GM20431 (cell line): ENCODE results near the gene GHRH.

ENCODE experiments used
- in situ Hi-C: fragments of 300-500 bp; cut with MseI, MboI; formaldehyde crosslinking; loops from one replicate; pipeline ENCODE4 v1.15.0; 2020; ENCODE audit warnings: low sequenced_read_pairs; ENCODE audit not compliant: unreplicated experiment

Gene GHRH

GRCh38 chr20:37261714-37262113, at the start of gene GHRH:
TSS of gene GHRH (minus strand) at chr20:37261814. CDS start at chr20:37256889, 4,925 bp downstream.
- in situ Hi-C loops: loop anchor here (10.0 kb wide), 1 partner anchor 273 kb away; no protein-coding TSS in a partner anchor

- in situ Hi-C loops: no loop called here
Measured at GRCh38 chr20:37310951-37311350, 49.3 kb upstream of the GHRH start.

- in situ Hi-C loops: no loop called here
Measured at GRCh38 chr20:37309936-37310590, 48.4 kb upstream of the GHRH start.

- in situ Hi-C loops: no loop called here
Measured at GRCh38 chr20:37309290-37309689, 47.7 kb upstream of the GHRH start.

- in situ Hi-C loops: no loop called here
Measured at GRCh38 chr20:37308086-37309050, 46.8 kb upstream of the GHRH start.

DNA sequence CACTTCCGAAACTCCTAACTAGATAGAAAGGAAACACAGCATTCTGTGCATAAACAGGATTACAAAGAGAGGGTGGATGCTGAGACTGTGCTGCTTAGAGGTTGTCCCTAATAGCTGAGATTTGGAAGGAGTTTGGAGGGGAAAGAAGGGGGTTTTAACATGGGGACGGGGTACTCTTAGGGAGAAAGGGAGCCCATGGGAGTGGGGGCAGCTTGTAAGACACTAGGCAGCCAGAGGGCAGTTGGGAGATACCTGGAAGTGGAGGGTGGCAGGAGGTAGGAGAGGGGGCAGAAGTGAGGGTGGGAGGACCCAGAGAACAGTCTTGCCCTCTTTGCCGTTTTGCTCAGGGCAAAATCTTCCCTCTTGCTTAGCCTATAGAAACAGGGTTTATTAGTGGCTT, 44.2 kb upstream of the GHRH start:
- in situ Hi-C loops: no loop called here

GRCh38 chr20:37305079-37305478, 43.5 kb upstream of the GHRH start:
- in situ Hi-C loops: no loop called here

DNA sequence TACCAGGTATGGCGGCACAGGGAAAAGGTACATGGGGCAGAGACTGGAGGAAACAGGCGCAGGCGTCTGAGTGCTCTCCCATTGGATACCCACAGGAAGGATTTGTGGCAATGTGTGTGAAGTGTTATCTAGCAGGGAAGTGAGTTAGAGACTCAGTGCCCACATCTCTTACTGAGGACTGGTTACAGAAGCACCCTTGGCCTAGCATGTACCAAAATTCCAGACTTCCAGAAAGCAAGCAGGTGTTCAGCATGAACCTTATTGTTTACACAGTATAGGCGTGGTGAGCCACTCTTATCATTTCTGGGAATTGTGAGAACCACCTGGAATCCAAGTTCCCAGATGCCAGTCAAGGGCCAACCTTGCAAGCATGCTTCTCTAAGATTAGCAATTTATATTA, 42.0 kb upstream of the GHRH start:
- in situ Hi-C loops: no loop called here

GRCh38 chr20:37302981-37303380, 41.4 kb upstream of the GHRH start:
- in situ Hi-C loops: no loop called here

DNA sequence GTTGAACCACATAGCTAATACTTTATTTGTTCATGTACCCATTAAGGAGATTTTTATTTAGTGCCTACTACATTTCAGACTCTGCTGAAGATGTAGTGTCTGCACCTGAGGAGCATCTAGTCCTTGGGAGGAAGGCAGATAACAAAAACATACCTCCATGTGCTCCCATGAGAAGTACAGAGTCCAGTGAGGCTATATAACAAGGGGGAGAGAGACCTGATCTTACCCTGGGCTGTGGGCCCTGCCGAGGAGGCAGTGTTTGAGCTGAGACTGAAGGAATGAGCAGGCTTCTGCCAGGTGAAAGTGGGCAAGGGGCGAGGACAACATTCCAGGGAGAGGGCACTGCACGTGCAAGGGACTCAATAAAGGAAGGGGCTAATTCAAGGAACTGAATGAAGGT, 39.9 kb upstream of the GHRH start:
- in situ Hi-C loops: no loop called here

DNA sequence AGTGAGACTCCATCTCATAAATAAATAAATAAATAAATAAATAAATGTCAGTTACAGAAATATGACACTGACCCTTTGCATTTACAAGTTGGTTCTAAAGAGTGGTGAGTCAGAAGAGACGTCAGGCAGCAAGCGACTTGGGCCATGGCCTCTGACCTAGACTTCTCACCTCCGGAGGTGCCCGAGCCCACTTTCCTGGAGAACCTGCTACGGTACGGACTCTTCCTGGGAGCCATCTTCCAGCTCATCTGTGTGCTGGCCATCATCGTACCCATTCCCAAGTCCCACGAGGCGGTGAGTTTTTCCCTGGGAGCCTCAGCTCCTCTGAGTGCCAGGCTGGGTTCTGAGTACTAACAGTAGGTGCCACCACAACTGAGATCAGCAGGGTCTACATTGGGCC, 39.5 kb upstream of the GHRH start:
- in situ Hi-C loops: no loop called here

DNA sequence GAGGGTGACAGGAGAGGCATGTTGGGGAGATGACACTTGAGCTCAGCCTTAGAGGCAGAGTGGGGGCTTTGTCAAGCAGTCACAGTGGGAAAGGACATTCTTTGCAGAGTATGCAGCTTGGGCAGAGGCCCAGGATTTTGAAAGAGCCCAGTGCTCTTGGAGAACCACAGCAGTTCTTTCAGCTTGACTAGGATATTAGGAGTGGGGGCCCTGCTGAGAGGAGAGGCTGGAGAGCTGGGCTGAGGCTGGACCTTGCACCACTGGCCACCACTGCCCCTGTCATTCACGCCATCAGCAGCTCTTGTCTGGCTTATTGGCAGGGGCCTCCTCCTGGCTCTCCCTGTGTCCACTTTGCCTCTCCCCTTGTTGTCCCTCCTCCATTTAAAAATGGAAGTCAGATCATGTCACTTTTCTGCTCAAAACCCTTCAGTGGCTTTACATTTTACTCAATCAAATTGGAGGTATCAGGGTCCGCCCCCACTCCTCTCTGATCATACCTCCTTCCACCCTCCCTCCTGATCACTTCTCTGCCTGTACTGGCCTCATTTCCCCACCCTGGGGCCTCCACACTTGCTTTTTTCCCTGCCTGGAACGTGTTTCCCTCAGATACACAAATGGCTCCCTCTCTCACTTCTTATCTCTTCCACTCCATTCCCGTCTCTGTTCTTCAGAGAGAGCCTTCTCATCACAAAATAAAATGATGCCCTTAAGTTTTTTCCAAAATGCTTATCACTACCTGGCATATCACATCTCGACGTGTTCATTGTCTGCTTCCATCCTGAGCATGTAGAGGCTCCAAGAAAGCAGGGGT, 38.3 kb upstream of the GHRH start:
- in situ Hi-C loops: no loop called here

DNA sequence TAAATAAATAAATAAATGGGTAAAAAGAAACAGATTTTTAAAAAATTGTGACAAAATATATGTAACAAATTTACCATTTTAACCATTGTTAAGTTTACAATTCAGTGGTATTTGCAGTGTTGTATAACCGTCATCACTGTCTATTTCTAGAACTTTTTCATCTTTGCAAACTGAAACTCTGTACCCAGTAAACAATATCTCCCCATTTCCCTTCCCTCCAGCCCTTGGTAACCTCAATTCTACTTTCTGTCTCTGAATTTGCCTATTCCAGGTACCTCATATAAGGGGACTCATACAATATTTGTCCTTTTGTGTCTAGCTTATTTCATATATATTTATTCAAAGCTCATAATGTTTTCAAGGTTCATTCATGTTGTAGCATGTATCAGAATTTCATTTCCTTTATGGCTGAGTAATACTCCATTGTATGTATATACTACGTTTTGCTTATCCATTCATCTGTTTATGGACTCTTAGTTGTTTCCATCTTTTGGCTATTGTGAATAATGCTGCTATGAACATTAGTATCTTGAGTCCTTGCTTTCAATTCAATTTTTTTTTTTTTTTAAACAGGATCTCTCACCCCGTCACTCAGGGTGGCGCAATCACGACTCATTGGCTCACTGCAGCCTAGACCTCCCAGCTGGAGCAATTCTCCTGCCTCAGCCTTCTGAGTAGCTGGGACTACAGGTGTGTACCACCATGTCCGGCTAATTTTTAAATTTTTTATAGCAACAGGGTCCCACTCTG, 36.8 kb upstream of the GHRH start:
- in situ Hi-C loops: no loop called here

DNA sequence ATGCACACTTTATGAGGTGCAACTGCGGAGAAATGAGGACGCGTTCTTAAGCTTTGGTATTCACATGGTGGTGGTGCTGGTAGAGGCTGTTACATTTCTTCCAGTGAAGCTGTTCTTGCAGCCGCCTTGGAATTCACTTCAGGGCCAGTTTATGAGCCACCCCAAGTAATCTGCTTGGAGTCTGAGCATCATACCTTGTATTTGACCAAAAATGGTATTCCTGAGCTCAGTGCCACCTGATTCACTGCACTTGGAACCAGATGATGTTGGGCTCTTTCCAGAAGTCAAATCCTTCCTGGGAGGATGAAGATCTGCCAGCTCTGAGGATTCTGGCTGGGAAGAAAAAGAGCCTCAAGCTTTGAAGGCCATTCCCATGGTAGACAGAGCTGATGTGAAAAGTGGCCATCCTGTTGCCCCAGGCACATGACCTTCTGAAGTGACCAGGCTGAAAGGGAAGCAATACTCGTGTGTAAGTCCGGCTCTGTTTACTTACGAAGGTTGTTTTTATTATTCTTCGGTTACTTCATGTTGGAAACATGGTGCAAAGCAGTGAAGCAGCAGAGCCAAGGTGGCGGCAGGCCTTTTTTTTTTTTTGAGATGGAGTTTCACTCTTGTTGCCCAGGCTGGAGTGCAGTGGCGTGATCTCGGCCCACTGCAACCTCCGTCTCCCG, 35.6 kb upstream of the GHRH start:
- in situ Hi-C loops: no loop called here

DNA sequence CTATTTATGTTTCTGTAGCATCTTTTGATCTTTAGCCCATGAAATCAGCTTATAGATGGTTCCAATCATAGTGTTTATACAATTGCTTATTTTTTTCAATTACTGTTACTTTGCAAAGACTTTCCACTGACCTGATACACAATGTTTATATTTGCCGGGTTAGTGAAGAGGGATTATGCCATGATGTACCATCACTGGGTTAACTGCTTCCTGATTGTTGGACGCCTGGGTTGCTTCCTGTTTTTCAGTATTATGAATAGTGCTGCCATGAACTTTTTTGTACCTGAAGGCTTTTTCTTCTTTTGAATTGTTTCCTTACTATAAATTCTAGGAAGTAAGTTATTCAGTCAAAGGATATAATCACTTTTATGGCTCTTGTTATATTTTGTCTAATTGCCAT, 34.8 kb upstream of the GHRH start:
- in situ Hi-C loops: no loop called here

DNA sequence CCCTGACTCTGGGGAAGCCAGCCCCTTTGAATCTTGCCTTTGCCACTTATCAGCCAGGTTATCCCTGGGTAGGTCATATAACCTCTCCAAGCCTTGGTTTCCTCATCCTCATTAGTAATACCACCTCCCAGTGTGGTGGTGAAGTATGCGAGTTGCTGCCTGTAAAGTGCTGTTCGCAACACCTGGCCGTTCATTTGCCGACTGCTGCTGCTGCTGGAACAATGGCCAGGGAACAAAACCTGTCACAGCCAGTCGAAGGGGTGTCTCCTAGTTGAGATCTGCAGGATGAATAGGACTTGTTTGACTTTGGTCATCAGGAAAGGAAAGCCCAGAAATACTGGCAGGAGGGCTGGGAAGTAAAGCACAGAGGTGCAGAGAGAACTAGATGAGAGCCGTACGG, 34.0 kb upstream of the GHRH start:
- in situ Hi-C loops: no loop called here

DNA sequence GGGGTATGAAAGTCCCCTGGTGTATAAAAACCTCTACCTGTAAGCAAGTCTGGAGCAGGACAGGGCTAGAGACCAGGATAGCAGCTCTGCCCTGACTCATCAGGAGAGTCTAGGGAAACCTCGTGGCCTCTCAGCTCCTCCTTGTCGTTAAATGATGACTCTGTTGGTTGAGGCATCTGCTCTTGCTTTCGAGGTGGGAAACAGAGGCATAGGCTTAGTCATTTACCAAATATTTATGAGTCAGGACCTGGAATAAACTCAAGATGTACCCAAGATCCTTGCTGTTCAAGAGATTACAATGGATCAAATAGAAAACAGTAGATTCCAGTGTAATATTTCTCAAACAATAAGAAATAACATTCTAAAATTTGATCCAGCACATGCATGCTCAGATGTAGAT, 33.4 kb upstream of the GHRH start:
- in situ Hi-C loops: no loop called here

- in situ Hi-C loops: no loop called here
Measured at GRCh38 chr20:37294262-37294981, 32.8 kb upstream of the GHRH start.
